Measurements from ENCODE around the gene SUCO.
A peak's percentile ranks its signal among the peaks of the same experiment; 100 is the strongest.

SUCO gene

GRCh38 chr1:172507741-172508140 is 25.2 kb upstream of the SUCO start:
- H3K27ac ChIP-seq = no peak overlapping the region
- no peak overlapping the region for H3K4me3 ChIP-seq
- TF ChIP-seq FOXP2 (optimal IDR thresholded peaks at IDR 0.05; ENCODE audit: control extremely low read depth, extremely low read length, insufficient read depth) = no peak
- no peak for TF ChIP-seq POLR2AphosphoS5 (IDR thresholded peaks at IDR 0.05; ENCODE audit: borderline replicate concordance, low read depth, low read length)
- TF ChIP-seq EZH2 (IDR thresholded peaks at IDR 0.05) = no peak
- no peak for DNase-seq (ENCODE audit: low read depth, low spot score)
- H3K9ac ChIP-seq (ENCODE audit: insufficient read length) = no peak overlapping the region
- H3K36me3 ChIP-seq (ENCODE audit: insufficient read depth, low read length) = no peaks in the 10 kb centered on the region
- H3K9me3 ChIP-seq (ENCODE audit: low read depth, low read length) = no peaks in the 10 kb centered on the region

GRCh38 chr1:172510479-172510878 is 22.5 kb upstream of the SUCO start:
- TF ChIP-seq FOXP2 (optimal IDR thresholded peaks at IDR 0.05; ENCODE audit: control extremely low read depth, extremely low read length, insufficient read depth) (no peak), EZH2 (IDR thresholded peaks at IDR 0.05) (no peak), POLR2AphosphoS5 (IDR thresholded peaks at IDR 0.05; ENCODE audit: borderline replicate concordance, low read depth, low read length) (no peak)
- no peaks in the 10 kb centered on the region for H3K36me3 ChIP-seq (ENCODE audit: insufficient read depth, low read length)
- no peaks in the 10 kb centered on the region for H3K9me3 ChIP-seq (ENCODE audit: low read depth, low read length)
- H3K9ac ChIP-seq (ENCODE audit: insufficient read length) = no peak overlapping the region
- DNase-seq (ENCODE audit: low read depth, low spot score) = no peak
- no peak overlapping the region for H3K27ac ChIP-seq
- no peak overlapping the region for H3K4me3 ChIP-seq

GRCh38 chr1:172512591-172512990 is 20.4 kb upstream of the SUCO start:
- Histone ChIP-seq H3K36me3 (ENCODE audit: insufficient read depth, low read length) (no peaks in the 10 kb centered on the region), H3K9me3 (ENCODE audit: low read depth, low read length) (no peaks in the 10 kb centered on the region), H3K27ac (no peak overlapping the region), H3K9ac (ENCODE audit: insufficient read length) (no peak overlapping the region), H3K4me3 (no peak overlapping the region)
- no peak for DNase-seq (ENCODE audit: low read depth, low spot score)
- TF ChIP-seq EZH2 (IDR thresholded peaks at IDR 0.05) = no peak
- no peak for TF ChIP-seq POLR2AphosphoS5 (IDR thresholded peaks at IDR 0.05; ENCODE audit: borderline replicate concordance, low read depth, low read length)
- no peak for TF ChIP-seq FOXP2 (optimal IDR thresholded peaks at IDR 0.05; ENCODE audit: control extremely low read depth, extremely low read length, insufficient read depth)

- TF ChIP-seq POLR2AphosphoS5 (IDR thresholded peaks at IDR 0.05; ENCODE audit: borderline replicate concordance, low read depth, low read length) (no peak), FOXP2 (optimal IDR thresholded peaks at IDR 0.05; ENCODE audit: control extremely low read depth, extremely low read length, insufficient read depth) (no peak), EZH2 (IDR thresholded peaks at IDR 0.05) (no peak)
- Histone ChIP-seq H3K27ac (peak overlapping the region; percentile 44; the same call in 1 of the 2 replicates), H3K4me3 (0 out of 2 replicates have a peak overlapping the region, but pooled peaks have one; percentile 5), H3K9ac (ENCODE audit: insufficient read length) (peak overlapping the region; percentile 16), H3K9me3 (ENCODE audit: low read depth, low read length) (no peaks in the 10 kb centered on the region), H3K36me3 (ENCODE audit: insufficient read depth, low read length) (no peaks in the 10 kb centered on the region)
- no peak for DNase-seq (ENCODE audit: low read depth, low spot score)
Measured at GRCh38 chr1:172513479-172513878, 19.5 kb upstream of the SUCO start.

GRCh38 chr1:172514108-172514507 is 18.8 kb upstream of the SUCO start:
- Histone ChIP-seq H3K9ac (ENCODE audit: insufficient read length) (no peak overlapping the region), H3K4me3 (no peak overlapping the region), H3K27ac (peak overlapping the region; percentile 44; the same call in 1 of the 2 replicates), H3K9me3 (ENCODE audit: low read depth, low read length) (no peaks in the 10 kb centered on the region), H3K36me3 (ENCODE audit: insufficient read depth, low read length) (no peaks in the 10 kb centered on the region)
- no peak for DNase-seq (ENCODE audit: low read depth, low spot score)
- no peak for TF ChIP-seq FOXP2 (optimal IDR thresholded peaks at IDR 0.05; ENCODE audit: control extremely low read depth, extremely low read length, insufficient read depth)

GRCh38 chr1:172515436-172515835 is 17.5 kb upstream of the SUCO start:
- Histone ChIP-seq H3K4me3 (no peak overlapping the region), H3K9ac (ENCODE audit: insufficient read length) (no peak overlapping the region), H3K36me3 (ENCODE audit: insufficient read depth, low read length) (no peaks in the 10 kb centered on the region), H3K9me3 (ENCODE audit: low read depth, low read length) (no peaks in the 10 kb centered on the region), H3K27ac (no peak overlapping the region)
- TF ChIP-seq FOXP2 (optimal IDR thresholded peaks at IDR 0.05; ENCODE audit: control extremely low read depth, extremely low read length, insufficient read depth) (no peak), EZH2 (IDR thresholded peaks at IDR 0.05) (no peak)
- DNase-seq (ENCODE audit: low read depth, low spot score) = no peak

GRCh38 chr1:172515927-172516326 is 17.0 kb upstream of the SUCO start:
- H3K4me3 ChIP-seq = no peak overlapping the region
- no peak overlapping the region for H3K9ac ChIP-seq (ENCODE audit: insufficient read length)
- H3K36me3 ChIP-seq (ENCODE audit: insufficient read depth, low read length) = no peaks in the 10 kb centered on the region
- TF ChIP-seq FOXP2 (optimal IDR thresholded peaks at IDR 0.05; ENCODE audit: control extremely low read depth, extremely low read length, insufficient read depth) = no peak
- no peak for TF ChIP-seq POLR2AphosphoS5 (IDR thresholded peaks at IDR 0.05; ENCODE audit: borderline replicate concordance, low read depth, low read length)
- no peak for TF ChIP-seq EZH2 (IDR thresholded peaks at IDR 0.05)
- no peaks in the 10 kb centered on the region for H3K9me3 ChIP-seq (ENCODE audit: low read depth, low read length)
- DNase-seq (ENCODE audit: low read depth, low spot score) = no peak
- no peak overlapping the region for H3K27ac ChIP-seq

GRCh38 chr1:172517081-172517480 is 15.9 kb upstream of the SUCO start:
- DNase-seq (ENCODE audit: low read depth, low spot score) = no peak
- Histone ChIP-seq H3K4me3 (no peak overlapping the region), H3K9ac (ENCODE audit: insufficient read length) (no peak overlapping the region), H3K27ac (no peak overlapping the region), H3K9me3 (ENCODE audit: low read depth, low read length) (no peaks in the 10 kb centered on the region), H3K36me3 (ENCODE audit: insufficient read depth, low read length) (no peaks in the 10 kb centered on the region)
- TF ChIP-seq POLR2AphosphoS5 (IDR thresholded peaks at IDR 0.05; ENCODE audit: borderline replicate concordance, low read depth, low read length) (no peak), FOXP2 (optimal IDR thresholded peaks at IDR 0.05; ENCODE audit: control extremely low read depth, extremely low read length, insufficient read depth) (no peak), EZH2 (IDR thresholded peaks at IDR 0.05) (no peak)

- Histone ChIP-seq H3K9me3 (ENCODE audit: low read depth, low read length) (no peaks in the 10 kb centered on the region), H3K9ac (ENCODE audit: insufficient read length) (no peak overlapping the region), H3K27ac (no peak overlapping the region), H3K36me3 (ENCODE audit: insufficient read depth, low read length) (no peaks in the 10 kb centered on the region), H3K4me3 (no peak overlapping the region)
- no peak for DNase-seq (ENCODE audit: low read depth, low spot score)
- TF ChIP-seq EZH2 (IDR thresholded peaks at IDR 0.05) (no peak), POLR2AphosphoS5 (IDR thresholded peaks at IDR 0.05; ENCODE audit: borderline replicate concordance, low read depth, low read length) (no peak), FOXP2 (optimal IDR thresholded peaks at IDR 0.05; ENCODE audit: control extremely low read depth, extremely low read length, insufficient read depth) (no peak)
Measured at GRCh38 chr1:172517545-172517944, 15.4 kb upstream of the SUCO start.

All from SK-N-MC (cell line).